SK-N-SH treated with all-trans-retinoic acid at 6 μM for 48 hours (cell line): Measurements from ENCODE around the gene BICRAL.
"Not testable (repeated sequence)": the region's sequence is repeated elsewhere in the genome, so short reads cannot be mapped to it uniquely, and the experiment has no call there.

Experiments used
- ATAC-seq: fragments of 200-7000 bp; cut with Tn5 transposase; 3 replicates; pipeline ENCODE4 v1.9.1; 2020; ENCODE audit warnings: mild to moderate bottlenecking, moderate library complexity
- ARNTL ChIP-seq: fragments of 450-650 bp; formaldehyde crosslinking; IDR thresholded peaks from 2 replicates; pipeline ENCODE4 v1.5.0; 2020; ENCODE audit warnings: low read depth, mild to moderate bottlenecking, moderate library complexity, borderline replicate concordance
- ESRRG ChIP-seq: fragments of 250-450 bp; sonication (Bioruptor Pico); IDR thresholded peaks from 2 replicates; pipeline ENCODE4 v1.6.1; 2021; ENCODE audit warnings: mild to moderate bottlenecking
- ISL1 ChIP-seq: fragments of 250-450 bp; sonication (Bioruptor Pico); IDR thresholded peaks from 2 replicates; pipeline ENCODE4 v2.1.2; 2022; ENCODE audit warnings: mild to moderate bottlenecking, moderate library complexity
- OSR1 ChIP-seq: fragments of 250-450 bp; sonication (Bioruptor Pico); IDR thresholded peaks from 2 replicates; pipeline ENCODE4 v1.8.0; 2022; ENCODE audit warnings: moderate library complexity, mild to moderate bottlenecking, inconsistent platforms
- PPARA ChIP-seq: fragments of 250-450 bp; sonication (Bioruptor Pico); IDR thresholded peaks from 2 replicates; pipeline ENCODE4 v1.5.0; 2020; ENCODE audit warnings: mild to moderate bottlenecking, borderline replicate concordance
- RARB ChIP-seq: fragments of 250-450 bp; sonication (Bioruptor Pico); IDR thresholded peaks from 2 replicates; pipeline ENCODE4 v1.8.0; 2021; ENCODE audit warnings: mild to moderate bottlenecking, moderate library complexity
- SNAI2 ChIP-seq: fragments of 250-450 bp; sonication (Bioruptor Pico); IDR thresholded peaks from 2 replicates; pipeline ENCODE4 v1.5.0; 2020; ENCODE audit warnings: mild to moderate bottlenecking, moderate library complexity
- TCF4 ChIP-seq: fragments of 250-450 bp; sonication (Bioruptor Pico); IDR thresholded peaks from 2 replicates; pipeline ENCODE4 v1.8.0; 2021; ENCODE audit warnings: mild to moderate bottlenecking, moderate library complexity, borderline replicate concordance
- TOX ChIP-seq: fragments of 250-450 bp; sonication (Bioruptor Pico); IDR thresholded peaks from 2 replicates; pipeline ENCODE4 v1.8.0; 2021; ENCODE audit warnings: mild to moderate bottlenecking, moderate library complexity, borderline replicate concordance
- ZC3H10 ChIP-seq: fragments of 250-450 bp; sonication (Bioruptor Pico); IDR thresholded peaks from 2 replicates; pipeline ENCODE4 v1.5.1; 2021; ENCODE audit warnings: mild to moderate bottlenecking, moderate library complexity
- ZFP3 ChIP-seq: fragments of 250-450 bp; sonication (Bioruptor Pico); IDR thresholded peaks from 2 replicates; pipeline ENCODE4 v1.5.0; 2020; ENCODE audit warnings: mild to moderate bottlenecking, moderate library complexity
- ZFP30 ChIP-seq: fragments of 450-650 bp; formaldehyde crosslinking; IDR thresholded peaks from 2 replicates; pipeline ENCODE4 v1.5.0; 2022; ENCODE audit warnings: mild to moderate bottlenecking, moderate library complexity
- ZNF565 ChIP-seq: fragments of 450-650 bp; formaldehyde crosslinking; conservative IDR thresholded peaks from 2 replicates; pipeline ENCODE4 v1.5.0; 2020; ENCODE audit warnings: low read depth, mild to moderate bottlenecking, moderate library complexity
- ZNF70 ChIP-seq: fragments of 450-650 bp; formaldehyde crosslinking; IDR thresholded peaks from 2 replicates; pipeline ENCODE4 v1.5.0; 2020; ENCODE audit warnings: mild to moderate bottlenecking, moderate library complexity
- TF ChIP-seq, protein P1 (sequence below): fragments of 250-450 bp; sonication (Bioruptor Pico); IDR thresholded peaks from 2 replicates; pipeline ENCODE4 v1.8.0; 2021; ENCODE audit warnings: low read depth, mild to moderate bottlenecking, moderate library complexity, borderline replicate concordance
- TF ChIP-seq, protein P2 (sequence below): fragments of 250-450 bp; sonication (Bioruptor Pico); IDR thresholded peaks from 2 replicates; pipeline ENCODE4 v1.5.0; 2020; ENCODE audit warnings: mild to moderate bottlenecking, moderate library complexity
- TF ChIP-seq, protein P3 (sequence below): fragments of 250-450 bp; sonication (Bioruptor Pico); IDR thresholded peaks from 2 replicates; pipeline ENCODE4 v1.8.0; 2020; ENCODE audit warnings: mild to moderate bottlenecking, moderate library complexity, borderline replicate concordance
- TF ChIP-seq, protein P4 (sequence below): fragments of 250-450 bp; sonication (Bioruptor Pico); IDR thresholded peaks from 2 replicates; pipeline ENCODE4 v1.5.1; 2021; ENCODE audit warnings: mild to moderate bottlenecking, moderate library complexity
- TF ChIP-seq, protein P5 (sequence below): fragments of 250-450 bp; sonication (Bioruptor Pico); IDR thresholded peaks from 2 replicates; pipeline ENCODE4 v1.5.1; 2020; ENCODE audit warnings: low read depth, mild to moderate bottlenecking, moderate library complexity

Gene BICRAL

DNA sequence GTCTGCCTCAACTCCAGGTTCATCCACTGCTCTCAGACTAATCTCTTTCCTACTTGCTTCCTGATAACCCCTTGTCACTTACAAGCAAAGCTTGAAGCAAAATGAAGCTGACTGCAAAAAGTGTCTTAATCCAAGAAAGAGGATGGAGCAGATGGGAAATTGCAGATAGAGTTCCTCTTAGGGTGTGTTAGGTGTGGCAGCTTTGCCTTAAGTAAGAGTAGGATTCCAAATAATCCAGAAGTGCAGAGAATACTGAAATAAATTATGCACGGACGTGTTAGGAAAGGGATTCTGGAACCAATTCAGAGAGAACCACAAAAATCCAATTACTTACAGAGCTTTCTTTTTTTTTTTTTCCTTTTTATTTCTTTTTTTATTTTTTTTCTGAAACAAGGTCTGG is 91.5 kb downstream of the BICRAL start (continued):
- TF ChIP-seq, protein P1, sequence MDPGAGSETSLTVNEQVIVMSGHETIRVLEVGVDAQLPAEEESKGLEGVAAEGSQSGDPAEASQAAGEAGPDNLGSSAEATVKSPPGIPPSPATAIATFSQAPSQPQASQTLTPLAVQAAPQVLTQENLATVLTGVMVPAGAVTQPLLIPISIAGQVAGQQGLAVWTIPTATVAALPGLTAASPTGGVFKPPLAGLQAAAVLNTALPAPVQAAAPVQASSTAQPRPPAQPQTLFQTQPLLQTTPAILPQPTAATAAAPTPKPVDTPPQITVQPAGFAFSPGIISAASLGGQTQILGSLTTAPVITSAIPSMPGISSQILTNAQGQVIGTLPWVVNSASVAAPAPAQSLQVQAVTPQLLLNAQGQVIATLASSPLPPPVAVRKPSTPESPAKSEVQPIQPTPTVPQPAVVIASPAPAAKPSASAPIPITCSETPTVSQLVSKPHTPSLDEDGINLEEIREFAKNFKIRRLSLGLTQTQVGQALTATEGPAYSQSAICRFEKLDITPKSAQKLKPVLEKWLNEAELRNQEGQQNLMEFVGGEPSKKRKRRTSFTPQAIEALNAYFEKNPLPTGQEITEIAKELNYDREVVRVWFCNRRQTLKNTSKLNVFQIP (CRISPR knock-in tag): no peak
- TF ChIP-seq, protein P2, sequence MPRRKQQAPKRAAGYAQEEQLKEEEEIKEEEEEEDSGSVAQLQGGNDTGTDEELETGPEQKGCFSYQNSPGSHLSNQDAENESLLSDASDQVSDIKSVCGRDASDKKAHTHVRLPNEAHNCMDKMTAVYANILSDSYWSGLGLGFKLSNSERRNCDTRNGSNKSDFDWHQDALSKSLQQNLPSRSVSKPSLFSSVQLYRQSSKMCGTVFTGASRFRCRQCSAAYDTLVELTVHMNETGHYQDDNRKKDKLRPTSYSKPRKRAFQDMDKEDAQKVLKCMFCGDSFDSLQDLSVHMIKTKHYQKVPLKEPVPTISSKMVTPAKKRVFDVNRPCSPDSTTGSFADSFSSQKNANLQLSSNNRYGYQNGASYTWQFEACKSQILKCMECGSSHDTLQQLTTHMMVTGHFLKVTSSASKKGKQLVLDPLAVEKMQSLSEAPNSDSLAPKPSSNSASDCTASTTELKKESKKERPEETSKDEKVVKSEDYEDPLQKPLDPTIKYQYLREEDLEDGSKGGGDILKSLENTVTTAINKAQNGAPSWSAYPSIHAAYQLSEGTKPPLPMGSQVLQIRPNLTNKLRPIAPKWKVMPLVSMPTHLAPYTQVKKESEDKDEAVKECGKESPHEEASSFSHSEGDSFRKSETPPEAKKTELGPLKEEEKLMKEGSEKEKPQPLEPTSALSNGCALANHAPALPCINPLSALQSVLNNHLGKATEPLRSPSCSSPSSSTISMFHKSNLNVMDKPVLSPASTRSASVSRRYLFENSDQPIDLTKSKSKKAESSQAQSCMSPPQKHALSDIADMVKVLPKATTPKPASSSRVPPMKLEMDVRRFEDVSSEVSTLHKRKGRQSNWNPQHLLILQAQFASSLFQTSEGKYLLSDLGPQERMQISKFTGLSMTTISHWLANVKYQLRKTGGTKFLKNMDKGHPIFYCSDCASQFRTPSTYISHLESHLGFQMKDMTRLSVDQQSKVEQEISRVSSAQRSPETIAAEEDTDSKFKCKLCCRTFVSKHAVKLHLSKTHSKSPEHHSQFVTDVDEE: no peak
- no peak for TF ChIP-seq ISL1 (CRISPR knock-in tag)

DNA sequence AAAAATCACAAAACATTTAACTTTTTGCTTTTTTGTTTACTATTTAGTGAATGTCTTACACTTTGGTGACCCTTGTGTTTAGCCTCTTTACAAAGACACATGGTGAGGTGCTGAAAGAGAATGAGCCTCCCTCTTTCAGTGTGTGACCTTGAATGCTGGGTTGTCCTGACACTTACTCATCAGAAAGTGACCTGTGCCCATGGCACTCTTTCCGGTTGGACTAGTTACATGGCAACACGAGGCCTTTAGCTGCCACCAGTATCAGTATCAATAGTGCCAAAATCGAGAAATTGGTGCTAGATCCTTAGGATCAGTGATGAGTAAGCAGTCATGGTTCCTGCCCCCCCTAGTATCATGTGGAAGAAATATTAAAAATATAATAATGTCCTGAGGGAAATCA is 95.8 kb downstream of the BICRAL start:
- TF ChIP-seq ISL1 (CRISPR knock-in tag) (no peak), SNAI2 (CRISPR knock-in tag) (no peak), PPARA (no peak), ZFP30 (no peak), ZFP3 (no peak), ZC3H10 (CRISPR knock-in tag) (no peak), ARNTL (no peak), TCF4 (no peak), ZNF70 (CRISPR knock-in tag) (no peak), RARB (CRISPR knock-in tag) (no peak), OSR1 (CRISPR knock-in tag) (no peak)
- TF ChIP-seq, protein P3, sequence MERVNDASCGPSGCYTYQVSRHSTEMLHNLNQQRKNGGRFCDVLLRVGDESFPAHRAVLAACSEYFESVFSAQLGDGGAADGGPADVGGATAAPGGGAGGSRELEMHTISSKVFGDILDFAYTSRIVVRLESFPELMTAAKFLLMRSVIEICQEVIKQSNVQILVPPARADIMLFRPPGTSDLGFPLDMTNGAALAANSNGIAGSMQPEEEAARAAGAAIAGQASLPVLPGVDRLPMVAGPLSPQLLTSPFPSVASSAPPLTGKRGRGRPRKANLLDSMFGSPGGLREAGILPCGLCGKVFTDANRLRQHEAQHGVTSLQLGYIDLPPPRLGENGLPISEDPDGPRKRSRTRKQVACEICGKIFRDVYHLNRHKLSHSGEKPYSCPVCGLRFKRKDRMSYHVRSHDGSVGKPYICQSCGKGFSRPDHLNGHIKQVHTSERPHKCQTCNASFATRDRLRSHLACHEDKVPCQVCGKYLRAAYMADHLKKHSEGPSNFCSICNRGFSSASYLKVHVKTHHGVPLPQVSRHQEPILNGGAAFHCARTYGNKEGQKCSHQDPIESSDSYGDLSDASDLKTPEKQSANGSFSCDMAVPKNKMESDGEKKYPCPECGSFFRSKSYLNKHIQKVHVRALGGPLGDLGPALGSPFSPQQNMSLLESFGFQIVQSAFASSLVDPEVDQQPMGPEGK (CRISPR knock-in tag): no peak
- TF ChIP-seq, protein P2: no peak
- TF ChIP-seq, protein P4, sequence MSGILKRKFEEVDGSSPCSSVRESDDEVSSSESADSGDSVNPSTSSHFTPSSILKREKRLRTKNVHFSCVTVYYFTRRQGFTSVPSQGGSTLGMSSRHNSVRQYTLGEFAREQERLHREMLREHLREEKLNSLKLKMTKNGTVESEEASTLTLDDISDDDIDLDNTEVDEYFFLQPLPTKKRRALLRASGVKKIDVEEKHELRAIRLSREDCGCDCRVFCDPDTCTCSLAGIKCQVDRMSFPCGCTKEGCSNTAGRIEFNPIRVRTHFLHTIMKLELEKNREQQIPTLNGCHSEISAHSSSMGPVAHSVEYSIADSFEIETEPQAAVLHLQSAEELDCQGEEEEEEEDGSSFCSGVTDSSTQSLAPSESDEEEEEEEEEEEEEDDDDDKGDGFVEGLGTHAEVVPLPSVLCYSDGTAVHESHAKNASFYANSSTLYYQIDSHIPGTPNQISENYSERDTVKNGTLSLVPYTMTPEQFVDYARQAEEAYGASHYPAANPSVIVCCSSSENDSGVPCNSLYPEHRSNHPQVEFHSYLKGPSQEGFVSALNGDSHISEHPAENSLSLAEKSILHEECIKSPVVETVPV (CRISPR knock-in tag): no peak
- ATAC-seq: no peak

DNA sequence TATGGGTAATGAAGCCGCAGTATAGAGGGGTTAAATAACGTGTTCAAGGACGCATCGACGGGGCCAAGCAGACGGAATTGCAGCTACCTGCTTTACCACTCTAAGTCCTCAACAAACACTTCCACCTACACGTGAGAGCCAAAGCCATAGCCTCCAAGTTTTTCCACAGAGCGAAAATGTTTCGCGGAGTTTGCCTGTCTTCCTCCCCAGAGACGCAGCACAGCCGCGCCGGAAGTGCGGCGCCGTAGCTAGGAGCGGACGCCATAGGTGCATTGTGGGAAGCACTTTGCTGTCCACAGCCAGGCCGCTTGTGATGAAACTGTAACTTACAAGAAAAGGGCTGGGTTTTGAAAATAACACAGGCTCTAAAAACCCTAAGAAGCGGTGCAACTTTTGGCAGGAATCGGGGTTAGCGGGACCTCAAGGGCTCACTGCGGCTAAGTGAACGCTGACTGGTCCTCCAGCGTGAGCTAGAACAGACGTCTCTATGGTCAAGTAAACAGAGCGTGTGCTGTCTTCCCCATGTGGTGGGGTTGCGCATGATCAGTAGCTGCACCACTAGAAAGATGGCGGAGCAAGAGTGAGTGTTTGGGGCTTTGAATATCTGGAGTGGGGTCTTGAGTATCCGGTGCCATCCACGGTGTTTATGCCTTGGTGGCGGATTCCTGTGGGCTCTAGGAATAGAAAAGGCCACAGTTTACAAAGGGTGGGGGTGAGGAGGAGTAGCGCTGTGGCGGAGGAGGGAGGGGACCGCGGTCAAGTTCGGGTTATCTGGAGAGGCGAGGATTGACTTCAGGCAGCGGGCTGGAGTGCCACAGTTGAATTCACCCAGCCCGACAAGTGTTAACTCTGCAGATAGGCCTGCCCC is 97.8 kb downstream of the BICRAL start, which contains the start of gene RPL7L1:
RPL7L1 (plus strand) TSS at position 245 of the 868 bp plus-strand sequence; CDS start at position 540, 295 bp downstream.
- TF ChIP-seq, protein P5, sequence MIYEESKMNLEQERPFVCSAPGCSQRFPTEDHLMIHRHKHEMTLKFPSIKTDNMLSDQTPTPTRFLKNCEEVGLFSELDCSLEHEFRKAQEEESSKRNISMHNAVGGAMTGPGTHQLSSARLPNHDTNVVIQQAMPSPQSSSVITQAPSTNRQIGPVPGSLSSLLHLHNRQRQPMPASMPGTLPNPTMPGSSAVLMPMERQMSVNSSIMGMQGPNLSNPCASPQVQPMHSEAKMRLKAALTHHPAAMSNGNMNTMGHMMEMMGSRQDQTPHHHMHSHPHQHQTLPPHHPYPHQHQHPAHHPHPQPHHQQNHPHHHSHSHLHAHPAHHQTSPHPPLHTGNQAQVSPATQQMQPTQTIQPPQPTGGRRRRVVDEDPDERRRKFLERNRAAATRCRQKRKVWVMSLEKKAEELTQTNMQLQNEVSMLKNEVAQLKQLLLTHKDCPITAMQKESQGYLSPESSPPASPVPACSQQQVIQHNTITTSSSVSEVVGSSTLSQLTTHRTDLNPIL (CRISPR knock-in tag): no peak
- no peak for TF ChIP-seq OSR1 (CRISPR knock-in tag)
- no peak for TF ChIP-seq TCF4
- TF ChIP-seq SNAI2 (CRISPR knock-in tag): no peak
- TF ChIP-seq ISL1 (CRISPR knock-in tag): no peak
- TF ChIP-seq, protein P4 (CRISPR knock-in tag): no peak
- TF ChIP-seq TOX (CRISPR knock-in tag): no peak
- TF ChIP-seq ZFP30: no peak
- TF ChIP-seq ZNF70 (CRISPR knock-in tag): no peak
- TF ChIP-seq ZNF565 (CRISPR knock-in tag): no peak
- TF ChIP-seq, protein P1 (CRISPR knock-in tag): no peak
- no peak for TF ChIP-seq PPARA
- TF ChIP-seq ZFP3: no peak
- no peak for TF ChIP-seq ESRRG

DNA sequence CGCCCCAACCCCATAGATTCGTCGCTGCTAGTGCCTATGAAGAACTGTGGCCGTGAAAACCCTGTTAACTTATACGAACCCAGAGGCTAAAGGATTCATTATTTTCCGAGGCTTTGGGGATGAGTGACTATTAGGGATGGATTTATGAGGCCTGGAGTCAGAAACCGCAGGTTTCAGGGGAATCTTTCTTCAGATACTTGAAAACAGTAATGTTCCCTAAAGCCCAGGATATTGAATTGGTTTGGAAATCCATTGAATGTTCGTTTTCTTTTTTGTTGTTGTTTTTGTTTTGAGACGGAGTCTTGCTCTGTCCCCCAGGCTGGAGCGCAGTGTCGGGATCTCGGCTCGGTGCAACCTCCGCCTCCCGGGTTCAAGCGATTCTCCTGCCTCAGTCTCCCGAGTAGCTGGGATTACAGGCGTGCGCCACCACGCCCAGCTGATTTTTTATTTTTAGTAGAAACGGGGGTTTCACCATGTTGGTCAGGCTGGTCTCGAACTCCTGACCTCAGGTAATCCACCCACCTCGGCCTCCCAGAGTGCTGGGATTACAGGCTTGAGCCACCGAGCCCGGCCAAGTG is 98.5 kb downstream of the BICRAL start:
- ATAC-seq: not testable (repeated sequence)

More for the DNA sequence above, 97.8 kb downstream of the BICRAL start, which contains the start of gene RPL7L1:
- peak; percentile 97 for ATAC-seq
